BE2C (cell line): ENCODE data around the gene TMC3.

Source experiments
- DNase-seq: peaks from one replicate; pipeline ENCODE4 v3.0.0-alpha.2; 2020
- H3K27me3 ChIP-seq: fragments of 250-450 bp; sonication (Bioruptor Pico); 2 replicates; pipeline ENCODE4 v1.5.1; 2020; ENCODE audit warnings: mild to moderate bottlenecking
- H3K36me3 ChIP-seq: fragments of 250-450 bp; sonication (Bioruptor Pico); 2 replicates; pipeline ENCODE4 v1.5.1; 2020; ENCODE audit warnings: mild to moderate bottlenecking
- H3K4me1 ChIP-seq: fragments of 250-450 bp; sonication (Bioruptor Pico); 2 replicates; pipeline ENCODE4 v1.5.1; 2020
- H3K4me3 ChIP-seq: 2 replicates; pipeline ENCODE4 v1.5.1; 2011; ENCODE audit warnings: low read depth, low read length
- H3K9me3 ChIP-seq: fragments of 250-450 bp; sonication (Bioruptor Pico); 2 replicates; pipeline ENCODE4 v1.5.1; 2020
- CTCF ChIP-seq: IDR thresholded peaks from 2 replicates; pipeline ENCODE4 v1.5.1; 2012; ENCODE audit warnings: mild to moderate bottlenecking, low read depth, low read length

TMC3 gene

GRCh38 chr15:81400640-81401236, 26.7 kb upstream of the TMC3 start:
- no peak overlapping the region for H3K4me3 ChIP-seq
- no peak for DNase-seq
- H3K4me1 ChIP-seq, result no peaks in the 10 kb centered on the region
- H3K36me3 ChIP-seq, result no peaks in the 10 kb centered on the region
- H3K27me3 ChIP-seq, result peaks cover 9% of the 10 kb centered on the region; the same call in 1 of the 2 replicates
- peak; percentile 85 for TF ChIP-seq CTCF
- H3K9me3 ChIP-seq, result no peaks in the 10 kb centered on the region

GRCh38 chr15:81398910-81399551, 25.0 kb upstream of the TMC3 start:
- H3K4me3 ChIP-seq, result no peak overlapping the region
- H3K4me1 ChIP-seq, result no peaks in the 10 kb centered on the region
- H3K27me3 ChIP-seq, result peaks cover 6% of the 10 kb centered on the region; the same call in 1 of the 2 replicates
- TF ChIP-seq CTCF, result no peak
- no peaks in the 10 kb centered on the region for H3K36me3 ChIP-seq
- no peak for DNase-seq
- H3K9me3 ChIP-seq, result no peaks in the 10 kb centered on the region

DNA sequence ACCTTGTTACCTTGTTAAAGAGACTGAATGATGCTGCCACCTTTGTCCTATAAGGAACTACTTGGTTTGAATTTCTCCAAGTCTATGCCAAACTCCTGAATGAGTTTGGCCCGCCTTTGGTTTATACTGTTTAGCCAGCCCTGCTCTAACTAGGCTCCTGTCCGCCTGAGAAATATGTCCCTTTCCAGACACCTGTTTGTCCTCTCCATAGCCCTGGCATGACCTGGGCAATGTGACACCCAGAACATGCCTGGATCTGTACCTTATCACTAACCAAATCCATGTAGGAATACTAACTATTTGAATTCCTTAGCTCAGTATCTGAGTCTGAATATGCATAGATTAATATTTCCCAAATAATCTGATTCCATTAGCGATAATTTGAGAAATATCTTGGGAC, 24.4 kb upstream of the TMC3 start:
- TF ChIP-seq CTCF, result no peak
- DNase-seq, result no peak
- Histone ChIP-seq H3K4me3 (no peak overlapping the region), H3K9me3 (no peaks in the 10 kb centered on the region), H3K4me1 (no peaks in the 10 kb centered on the region), H3K36me3 (no peaks in the 10 kb centered on the region), H3K27me3 (peaks cover 6% of the 10 kb centered on the region; the same call in 1 of the 2 replicates)

DNA sequence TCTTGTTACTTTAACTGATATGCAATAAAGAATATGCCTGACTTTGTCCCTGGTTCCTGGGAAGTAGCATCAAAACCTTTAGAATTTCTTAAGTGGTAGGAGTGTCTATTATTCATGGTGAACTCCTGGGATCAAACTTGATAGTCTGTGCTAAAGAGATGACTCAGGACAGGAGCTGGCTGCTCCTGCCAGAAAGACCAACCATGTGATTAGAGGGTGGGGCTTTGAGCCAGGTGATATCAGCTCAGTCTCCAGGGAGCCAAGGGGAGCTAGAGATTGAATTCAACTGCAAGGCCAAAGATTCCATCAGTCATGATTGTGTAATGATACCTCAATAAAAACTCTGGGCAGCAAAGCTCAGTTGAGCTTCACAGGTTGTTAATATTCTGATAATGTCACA, 20.6 kb upstream of the TMC3 start:
- H3K27me3 ChIP-seq, result peaks cover 6% of the 10 kb centered on the region; the same call in 1 of the 2 replicates
- H3K4me1 ChIP-seq, result no peaks in the 10 kb centered on the region
- no peak for TF ChIP-seq CTCF
- H3K4me3 ChIP-seq, result no peak overlapping the region
- H3K36me3 ChIP-seq, result no peaks in the 10 kb centered on the region
- no peak for DNase-seq
- no peaks in the 10 kb centered on the region for H3K9me3 ChIP-seq

DNA sequence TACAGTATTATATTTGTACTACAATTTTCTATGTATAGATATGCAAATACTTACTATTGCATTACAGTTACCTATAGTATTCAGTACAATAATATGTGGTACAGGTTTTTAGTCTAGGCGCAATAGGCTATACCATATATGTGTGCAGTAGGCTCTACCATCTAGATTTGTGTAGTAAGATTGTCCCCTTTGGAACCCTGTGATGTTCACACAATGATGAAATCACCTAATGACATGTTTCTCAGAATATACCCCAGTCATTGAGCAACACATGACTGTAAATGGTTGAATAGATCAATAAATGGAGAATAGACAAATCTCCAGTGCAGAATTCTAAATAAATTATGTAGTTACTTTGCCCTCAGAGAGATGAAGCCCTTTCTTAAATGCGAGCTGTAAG, 17.6 kb upstream of the TMC3 start:
- no peak for TF ChIP-seq CTCF

DNA sequence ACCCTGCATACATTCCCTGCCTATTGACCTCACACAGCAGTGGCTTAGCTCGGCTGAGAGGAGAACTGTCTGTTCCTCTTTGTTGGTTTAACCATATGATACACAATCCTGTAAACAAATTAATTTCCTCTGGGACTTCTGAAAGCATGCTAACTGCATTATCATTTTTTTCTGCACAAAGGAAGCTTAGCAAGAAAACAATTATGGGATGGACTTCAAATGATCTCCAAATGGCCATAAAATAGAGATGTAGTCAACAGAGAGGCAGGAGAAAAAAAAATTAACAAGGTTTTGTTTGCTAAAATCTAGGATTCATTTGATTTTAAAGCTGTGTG, 14.4 kb upstream of the TMC3 start:
- H3K4me1 ChIP-seq, result peaks cover 5% of the 10 kb centered on the region; the same call in 1 of the 2 replicates
- no peaks in the 10 kb centered on the region for H3K9me3 ChIP-seq
- no peak for DNase-seq
- TF ChIP-seq CTCF, result no peak
- no peak overlapping the region for H3K4me3 ChIP-seq
- no peaks in the 10 kb centered on the region for H3K27me3 ChIP-seq
- no peaks in the 10 kb centered on the region for H3K36me3 ChIP-seq

More for the DNA sequence above, 17.6 kb upstream of the TMC3 start:
- no peaks in the 10 kb centered on the region for H3K36me3 ChIP-seq
- H3K9me3 ChIP-seq, result no peaks in the 10 kb centered on the region
- DNase-seq, result no peak
- H3K4me3 ChIP-seq, result no peak overlapping the region
- H3K4me1 ChIP-seq, result peaks cover 5% of the 10 kb centered on the region; the same call in 1 of the 2 replicates
- H3K27me3 ChIP-seq, result no peaks in the 10 kb centered on the region
